NCI-H1417 treated with DMSO at 0.1 percent for 48 hours (cell line): ENCODE measurements around the gene SAMD8.
"Not testable (repeated sequence)": the region's sequence is repeated elsewhere in the genome, so short reads cannot be mapped to it uniquely, and the experiment has no call there.

Experiments used
- DNase-seq: peaks from one replicate; lab custom pipeline; 2025; lab: John Stamatoyannopoulos, UW

SAMD8 gene

DNA sequence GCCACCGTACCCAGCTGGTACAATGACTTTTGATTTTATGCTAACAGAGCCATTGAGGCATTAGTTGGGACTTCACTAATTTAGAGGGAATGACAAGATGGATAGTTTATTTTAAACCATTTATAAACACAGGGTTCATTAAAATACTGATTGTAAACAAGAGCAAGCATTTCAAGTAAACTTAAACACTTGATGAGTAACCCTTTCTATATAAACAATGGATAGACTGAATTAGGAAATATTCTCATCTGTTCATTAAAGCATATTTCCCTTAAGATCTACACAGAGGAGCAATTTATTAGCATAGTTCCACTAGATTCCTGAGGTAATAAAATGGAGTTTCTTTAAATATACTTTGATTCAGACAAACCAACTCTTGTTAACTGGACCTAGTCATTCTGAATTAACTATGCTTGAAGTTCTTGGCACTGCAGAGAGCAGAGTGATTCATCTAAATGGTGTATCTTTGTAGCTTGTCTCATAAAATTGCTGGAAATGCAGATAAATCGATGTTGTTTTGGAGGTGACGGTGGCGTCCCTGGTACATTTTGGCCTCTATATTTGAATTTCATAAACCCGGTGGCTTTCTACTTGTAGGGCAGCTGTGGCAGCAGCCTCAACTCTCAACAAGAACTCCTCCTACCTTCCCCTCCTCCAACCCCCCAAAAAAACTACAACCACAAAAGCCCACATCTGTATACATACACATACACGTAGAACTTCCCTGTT is 83.7 kb downstream of the SAMD8 start:
- no peak for DNase-seq

DNA sequence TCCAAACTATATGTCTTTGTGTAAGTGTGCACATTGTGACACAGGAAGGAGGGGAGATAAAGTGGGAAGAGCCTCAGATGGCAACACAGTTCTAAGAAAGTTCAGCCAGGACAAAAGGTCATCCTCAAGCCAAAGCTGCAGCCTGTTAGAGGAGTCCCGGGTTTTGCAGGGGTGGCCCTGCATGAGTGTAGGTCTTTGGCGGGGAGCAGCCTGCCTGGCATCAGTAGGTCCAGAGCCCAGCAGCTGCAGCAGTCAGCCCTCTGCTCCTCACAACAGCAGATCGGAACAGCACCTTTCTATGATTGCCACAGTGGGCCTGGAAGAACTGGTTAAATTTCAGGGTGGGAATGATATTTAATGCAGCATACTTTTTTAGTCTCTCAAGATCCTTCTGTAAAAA is 85.6 kb downstream of the SAMD8 start:
- DNase-seq = no peak

DNA sequence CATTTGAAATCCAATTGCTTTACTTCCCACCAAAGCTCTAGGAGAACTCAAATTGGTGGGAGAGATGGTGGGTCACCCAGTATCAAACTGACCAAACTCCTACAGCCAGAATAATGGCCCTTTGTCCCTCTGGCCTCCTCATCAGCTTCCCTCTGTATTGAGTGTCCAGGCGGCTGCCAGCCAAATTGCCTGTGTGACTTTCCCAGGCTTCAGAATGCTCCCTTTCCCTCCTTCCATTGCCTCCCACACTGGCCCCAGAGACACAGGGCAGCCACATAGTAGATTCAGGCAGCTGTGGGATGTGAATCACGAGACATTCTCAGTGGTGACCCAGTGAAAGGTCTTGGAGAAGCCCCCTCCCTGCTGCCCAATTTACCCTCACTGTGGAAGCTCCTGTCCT is 86.5 kb downstream of the SAMD8 start:
- no peak for DNase-seq

DNA sequence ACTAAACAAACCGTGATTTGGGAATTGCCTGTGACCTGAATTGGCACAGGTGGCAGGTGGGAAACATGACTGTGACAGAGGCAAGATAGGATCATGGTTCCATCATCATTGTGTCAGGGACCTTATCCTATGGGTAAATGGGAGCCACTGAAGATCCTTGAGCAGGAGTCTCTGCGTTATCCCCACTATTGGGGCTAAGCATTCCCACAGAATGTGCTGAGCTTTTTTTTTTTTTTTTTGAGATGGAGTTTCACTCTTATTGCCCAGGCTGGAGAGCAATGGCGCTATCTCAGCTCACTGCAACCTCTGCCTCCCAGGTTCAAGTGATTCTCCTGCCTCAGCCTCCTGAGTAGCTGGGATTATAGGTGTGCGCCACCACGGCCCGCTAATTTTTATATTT is 88.5 kb downstream of the SAMD8 start:
- DNase-seq = not testable (repeated sequence)

DNA sequence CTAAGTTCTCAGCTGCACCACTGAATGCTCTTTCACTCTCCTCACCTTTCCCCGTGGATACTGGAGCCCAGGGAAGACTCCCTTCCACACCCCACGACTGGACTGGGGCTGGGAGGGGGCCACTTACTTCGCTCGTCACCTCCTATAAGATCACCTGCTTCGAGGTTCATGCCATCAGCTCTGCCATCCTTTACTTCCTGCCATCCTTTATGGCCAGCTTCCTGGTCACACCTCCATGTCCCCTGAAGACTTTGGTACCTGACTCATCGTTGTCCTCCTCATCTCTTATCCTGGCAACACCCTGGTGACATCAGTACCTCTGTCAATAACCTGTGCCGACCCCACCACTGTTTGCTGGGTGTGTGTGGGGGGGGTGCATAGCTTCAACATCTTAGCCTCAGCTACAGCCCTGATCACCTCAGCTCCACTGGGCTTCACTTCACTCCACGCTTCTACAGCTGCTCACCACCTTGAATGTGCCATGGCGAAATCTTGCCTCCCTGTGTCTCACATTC is 90.4 kb downstream of the SAMD8 start:
- no peak for DNase-seq

DNA sequence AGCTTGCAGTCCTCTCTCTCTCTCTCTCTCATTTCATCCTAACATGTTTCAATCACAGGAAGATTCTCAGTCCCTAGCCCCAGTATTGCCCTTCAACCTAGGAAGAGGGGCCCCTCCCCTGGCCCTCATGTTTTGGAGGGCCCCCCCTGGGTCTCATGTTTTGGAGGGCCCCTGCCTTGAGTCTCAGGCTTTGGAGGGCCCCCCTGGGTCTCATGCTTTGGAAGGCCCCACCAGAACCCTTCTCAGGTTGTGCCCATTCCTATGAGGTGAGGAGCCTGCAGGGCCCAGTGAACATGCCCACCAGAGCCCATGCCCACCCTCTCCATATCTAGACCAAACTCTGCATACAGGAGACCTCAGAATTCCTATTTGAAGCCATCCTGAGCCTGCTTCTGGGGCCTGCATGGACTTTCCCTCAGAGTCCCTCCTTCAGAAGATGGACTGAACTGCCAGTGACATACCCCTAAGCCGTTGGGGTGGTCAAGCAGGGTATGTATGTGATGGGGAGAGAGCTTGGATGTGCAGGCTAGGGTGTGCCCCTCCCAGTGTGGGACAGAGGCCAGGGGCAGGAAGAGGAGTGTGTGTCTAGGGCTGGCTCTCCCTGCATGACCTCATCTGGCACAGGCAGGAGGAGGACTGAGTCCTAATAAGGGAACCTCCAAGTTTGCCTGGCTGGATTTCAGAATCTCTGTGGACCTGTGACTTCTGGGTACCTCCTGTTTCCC is 91.0 kb downstream of the SAMD8 start:
- DNase-seq = no peak

DNA sequence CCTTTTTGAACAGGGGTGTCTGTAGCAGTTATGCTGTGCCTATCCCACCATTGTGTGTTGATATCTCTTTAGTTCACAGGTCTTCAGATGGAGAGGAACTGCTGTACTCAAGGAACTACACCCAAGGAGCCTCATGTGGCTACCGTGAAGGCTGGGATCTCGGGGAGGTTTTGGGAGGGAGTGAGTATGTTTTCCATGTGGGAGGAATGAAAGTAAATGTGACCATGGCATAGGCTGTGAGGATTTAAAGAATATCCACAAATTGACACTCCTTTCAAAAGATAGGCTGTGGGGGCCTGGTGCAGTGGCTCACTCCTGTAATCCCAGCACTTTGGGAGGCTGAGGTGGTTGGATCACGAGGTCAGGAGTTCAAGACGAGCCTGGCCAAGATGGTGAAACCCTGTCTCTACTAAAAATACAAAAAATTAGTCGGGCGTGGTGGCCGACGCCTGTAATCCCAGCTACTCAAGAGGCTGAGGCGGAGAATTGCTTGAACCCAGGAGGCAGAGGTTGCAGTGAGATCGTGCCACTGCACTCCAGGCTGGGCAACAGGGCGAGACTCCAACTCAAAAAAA is 91.7 kb downstream of the SAMD8 start:
- not testable (repeated sequence) for DNase-seq

DNA sequence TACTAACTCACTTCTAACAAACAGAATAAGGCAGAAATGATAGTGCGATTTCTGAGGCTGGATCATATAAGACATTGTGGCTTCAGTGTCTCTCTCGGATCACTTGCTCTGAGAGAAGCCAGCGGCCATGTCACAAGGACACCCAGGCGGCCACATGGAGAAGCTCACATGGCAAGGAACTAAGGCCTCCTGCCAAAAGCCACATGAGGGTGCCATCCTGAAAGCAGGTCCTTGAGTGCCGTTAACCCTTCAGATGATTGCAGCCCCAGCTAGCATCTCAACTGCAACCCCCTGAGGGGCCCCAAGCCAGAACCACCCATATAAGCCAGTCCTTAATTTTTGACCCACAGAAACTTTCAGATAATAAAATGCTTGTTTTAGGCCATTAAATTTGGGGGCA is 92.3 kb downstream of the SAMD8 start:
- no peak for DNase-seq

DNA sequence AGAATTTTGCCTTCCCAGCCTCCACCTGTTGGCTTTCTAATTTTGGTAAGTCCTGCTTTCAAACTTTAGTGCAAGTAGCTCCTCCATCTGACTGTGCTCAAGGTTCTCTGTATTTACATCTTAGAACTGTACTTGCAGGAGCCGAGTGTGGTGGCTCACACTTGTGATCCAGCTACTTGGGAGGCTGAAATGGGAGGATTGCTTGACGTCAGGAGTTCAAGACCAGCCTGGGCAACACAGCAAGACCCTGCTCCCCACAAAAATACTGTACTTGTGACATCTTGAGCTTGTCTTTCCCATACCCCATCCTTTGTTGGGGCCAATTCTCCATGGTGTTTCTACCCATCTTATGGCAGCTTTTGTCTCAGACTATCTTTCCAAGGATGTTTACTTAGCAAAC is 94.5 kb downstream of the SAMD8 start:
- no peak for DNase-seq

DNA sequence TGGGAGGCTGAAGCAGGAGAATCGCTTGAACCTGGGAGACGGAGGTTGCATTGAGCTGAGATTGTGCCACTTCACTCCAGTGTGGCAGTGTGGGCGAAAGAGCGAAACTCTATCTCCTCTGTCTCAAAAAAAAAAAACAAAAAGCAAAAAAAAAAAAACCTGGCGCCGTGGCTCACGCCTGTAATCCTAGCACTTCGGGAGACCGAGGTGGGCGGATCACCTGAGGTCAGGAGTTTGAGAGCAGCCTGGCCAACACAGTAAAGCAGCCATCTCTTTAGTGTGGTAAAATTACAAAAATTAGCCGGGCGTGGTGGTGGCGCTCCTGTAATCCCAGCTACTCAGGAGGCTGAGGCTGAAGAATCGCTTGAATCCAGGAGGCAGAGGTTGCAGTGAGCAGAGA is 95.2 kb downstream of the SAMD8 start:
- not testable (repeated sequence) for DNase-seq

DNA sequence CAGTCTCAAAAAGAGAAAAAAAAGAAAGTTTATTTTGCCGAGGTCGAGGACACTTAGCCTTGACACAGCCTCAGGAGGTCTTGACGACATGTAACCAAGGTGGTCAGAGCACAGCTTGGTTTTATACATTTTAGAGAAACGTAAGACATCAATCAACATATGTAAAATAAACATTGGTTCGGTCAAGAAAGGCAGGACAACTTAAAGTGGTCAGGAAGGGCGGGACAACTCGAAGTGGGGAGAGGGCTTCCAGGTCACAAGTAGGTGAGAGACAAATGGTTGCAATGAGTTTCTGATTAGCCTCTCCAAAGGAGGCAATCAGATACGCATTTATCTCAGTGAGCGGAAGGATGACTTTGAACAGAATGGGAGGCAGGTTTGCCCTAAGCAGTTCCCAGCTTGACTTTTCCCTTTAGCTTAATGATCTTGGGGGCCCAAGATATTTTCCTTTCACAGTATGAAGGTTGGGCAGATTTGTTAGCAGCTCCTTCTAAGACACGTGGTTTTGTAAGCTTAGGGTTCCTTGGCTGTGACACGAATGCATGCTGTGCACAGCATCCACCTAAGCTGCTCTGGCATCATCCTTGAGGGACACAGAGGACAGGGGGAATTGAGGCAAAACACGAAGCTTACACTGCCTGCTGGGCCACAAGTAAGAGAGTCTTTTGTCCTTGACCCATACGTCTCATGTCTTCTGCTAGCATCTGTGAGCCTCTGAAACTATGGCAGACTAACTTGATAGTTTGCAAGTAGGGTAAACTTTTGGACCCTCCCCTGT is 95.8 kb downstream of the SAMD8 start:
- no peak for DNase-seq

DNA sequence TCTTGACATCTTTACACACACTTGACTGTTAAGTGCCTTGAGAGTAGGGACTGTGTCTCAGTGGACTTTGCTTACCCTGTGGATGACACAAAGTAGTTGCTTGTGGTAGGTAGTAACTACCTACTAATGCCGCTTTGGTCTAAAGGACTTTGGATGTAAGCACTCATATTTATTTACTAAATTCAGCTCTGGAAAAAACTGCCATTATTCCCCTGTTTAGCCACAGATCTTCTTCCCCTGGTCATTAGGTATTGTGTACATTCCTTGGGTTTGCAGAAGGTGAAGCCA is 96.3 kb downstream of the SAMD8 start:
- DNase-seq = no peak

DNA sequence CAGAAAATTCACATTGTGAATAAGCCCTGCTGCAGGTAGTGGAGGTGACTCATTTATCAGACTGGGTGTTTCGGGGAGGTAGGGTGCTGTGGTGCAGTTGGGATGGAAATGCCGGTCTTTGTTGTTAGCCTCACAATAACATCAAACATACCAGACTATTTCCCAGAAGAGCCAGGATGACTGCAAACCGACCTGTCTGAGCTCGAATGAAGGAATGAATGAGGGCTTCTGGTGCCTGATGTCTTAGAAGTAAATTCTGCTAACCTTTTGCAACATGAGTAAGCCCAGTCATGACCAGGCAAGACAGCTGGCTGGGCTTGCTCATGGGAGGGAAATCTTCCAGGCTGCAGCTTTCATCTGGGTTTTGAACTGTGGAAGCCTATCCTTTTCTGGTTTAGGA is 96.7 kb downstream of the SAMD8 start:
- no peak for DNase-seq

DNA sequence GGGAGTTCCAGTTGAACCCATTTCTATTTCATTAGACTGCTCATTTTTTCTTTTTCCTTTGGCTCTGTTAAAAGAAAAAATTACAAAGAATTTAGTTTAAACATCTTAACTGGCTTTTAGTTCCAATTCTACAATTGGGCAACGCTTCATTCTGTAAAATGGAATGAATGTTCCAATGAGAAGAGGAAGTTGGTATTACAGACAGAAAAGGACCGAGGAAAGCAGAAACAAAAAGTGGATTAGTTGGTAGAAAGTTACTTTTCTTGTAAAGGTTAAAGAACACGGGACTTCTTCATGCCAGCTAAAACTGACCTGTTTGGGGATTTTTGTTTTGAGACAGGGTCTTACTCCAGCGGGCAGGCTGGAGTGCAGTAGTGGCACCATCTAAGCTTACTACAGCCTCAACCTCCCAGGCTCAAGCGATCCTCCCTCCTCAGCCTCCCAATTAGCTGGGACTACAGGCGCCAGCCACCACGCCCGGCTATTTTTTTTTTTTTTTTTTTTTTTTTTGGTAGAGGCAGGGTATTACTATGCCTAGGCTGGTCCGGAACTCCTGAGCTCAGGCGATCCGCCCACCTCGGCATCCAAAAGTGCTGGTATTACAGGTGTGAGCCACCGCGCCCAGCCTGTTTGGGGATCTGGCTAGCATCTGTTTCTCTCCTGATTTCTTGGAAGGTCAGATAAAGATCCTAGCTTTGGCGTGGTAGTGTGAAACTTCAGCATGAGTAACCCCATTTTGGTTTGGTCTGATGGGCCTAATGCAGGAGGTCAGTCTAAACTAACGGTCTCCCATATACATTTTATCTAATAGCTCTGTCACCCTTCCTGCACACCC is 97.8 kb downstream of the SAMD8 start:
- DNase-seq = no peak

DNA sequence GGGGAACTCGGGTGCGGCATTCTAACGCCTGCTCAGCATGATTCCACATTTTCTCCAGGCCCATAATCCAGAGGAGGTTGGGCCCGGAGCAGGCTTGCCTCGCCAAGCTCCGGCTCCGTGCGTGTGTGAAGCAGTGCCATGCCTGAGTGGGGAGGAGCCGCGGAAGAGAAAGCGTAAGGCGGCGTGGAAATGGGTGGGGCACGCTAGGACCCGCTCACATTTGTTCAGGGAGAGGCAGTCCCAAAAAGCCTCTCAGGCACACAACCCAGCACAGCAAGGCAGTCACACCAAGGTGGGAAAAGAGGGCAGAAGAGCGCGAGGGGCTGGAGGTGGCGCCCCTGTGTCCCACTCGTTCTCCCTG is 98.4 kb downstream of the SAMD8 start:
- DNase-seq = no peak

DNA sequence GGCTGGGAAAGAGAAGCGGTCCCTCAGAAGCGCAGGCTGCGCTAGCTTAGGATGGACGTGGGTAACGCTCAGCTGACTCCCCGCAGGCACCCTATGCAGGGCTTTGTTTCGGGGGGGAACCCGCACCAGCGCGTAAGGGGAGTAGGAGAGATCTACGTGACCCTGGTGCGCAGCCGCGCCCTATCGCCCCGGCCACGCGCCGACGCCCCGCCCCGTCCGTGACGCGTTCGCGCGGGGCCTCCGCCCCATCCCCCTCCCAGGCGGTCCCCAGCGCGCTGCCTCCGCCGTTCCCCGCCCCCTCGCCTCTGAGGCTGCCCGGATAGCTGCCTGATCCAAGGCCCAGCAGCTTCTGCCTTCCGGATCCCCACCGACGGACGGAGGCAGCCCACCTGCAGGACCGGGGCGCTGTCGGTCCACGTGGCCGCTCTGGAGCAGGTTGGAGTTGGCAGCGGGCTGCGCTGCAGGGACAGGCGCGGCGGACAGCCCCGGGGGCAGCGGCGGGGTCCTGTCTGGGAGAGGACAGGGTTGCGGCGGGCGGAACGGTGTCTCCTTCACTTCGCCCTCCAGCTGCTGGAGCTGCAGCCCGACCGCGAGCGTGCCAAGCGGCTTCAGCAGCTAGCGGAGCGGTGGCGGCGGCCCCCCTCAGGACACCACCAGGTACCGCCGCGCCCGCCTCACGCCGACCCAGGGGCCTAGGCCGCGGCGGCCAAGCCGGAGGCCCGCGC is 99.0 kb downstream of the SAMD8 start, which contains the start of gene VDAC2:
Gene VDAC2 (plus strand): TSS at position 515 of the 725 bp plus-strand sequence. CDS start 363 bp downstream, outside the sequence.
- peak; percentile 13 for DNase-seq

DNA sequence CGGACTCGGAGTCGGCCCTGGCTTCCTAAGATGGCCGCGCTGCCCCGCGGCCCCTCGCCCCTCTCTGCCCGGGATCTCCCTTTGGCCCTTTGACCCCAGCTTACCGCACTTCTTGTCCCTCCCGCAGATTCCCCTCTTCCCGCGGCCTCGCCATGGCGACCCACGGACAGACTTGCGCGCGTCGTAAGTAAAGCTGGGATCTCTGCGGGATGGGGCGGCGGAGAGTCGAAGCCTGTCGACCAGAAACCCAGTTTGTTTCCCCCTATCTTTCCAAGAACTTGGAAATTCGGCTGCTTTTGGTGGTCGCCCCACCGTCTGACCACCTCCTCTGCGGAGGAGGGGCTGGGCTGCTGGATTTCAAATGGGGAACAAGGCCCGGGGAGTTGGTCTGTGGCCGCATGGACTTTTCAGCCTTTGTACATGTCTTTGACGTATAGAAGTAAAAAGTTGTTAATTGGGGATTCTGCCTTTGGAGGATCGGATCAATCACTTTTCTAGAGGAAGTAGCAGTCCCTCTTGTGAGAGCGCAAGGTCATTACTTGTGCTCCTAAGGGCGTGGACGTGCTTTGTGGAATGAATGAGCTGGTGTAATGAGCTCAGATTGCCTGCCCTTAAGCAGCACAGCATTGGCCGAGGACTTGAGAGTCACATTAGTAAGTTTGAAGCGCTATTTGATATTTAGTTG is 99.7 kb downstream of the SAMD8 start:
- no peak for DNase-seq

DNA sequence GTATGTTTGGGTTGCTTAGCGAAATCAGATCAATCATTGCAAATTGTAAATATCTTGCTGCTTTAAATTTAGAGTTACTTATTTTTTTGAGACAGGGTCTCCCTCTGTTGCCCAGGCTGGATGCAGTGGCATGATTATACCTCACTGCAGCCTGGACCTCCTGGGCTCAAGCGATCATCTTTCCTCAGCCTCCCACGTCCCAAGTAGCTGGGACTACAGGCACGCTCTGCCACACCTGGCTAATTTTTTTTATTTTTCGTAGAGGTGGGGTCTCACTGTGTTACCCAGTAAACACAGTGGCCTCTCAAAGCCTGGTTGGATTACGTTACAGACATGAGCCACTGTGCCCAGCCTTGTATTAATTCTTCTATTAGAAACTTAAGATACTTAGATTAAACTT is 100.9 kb downstream of the SAMD8 start:
- DNase-seq = no peak

DNA sequence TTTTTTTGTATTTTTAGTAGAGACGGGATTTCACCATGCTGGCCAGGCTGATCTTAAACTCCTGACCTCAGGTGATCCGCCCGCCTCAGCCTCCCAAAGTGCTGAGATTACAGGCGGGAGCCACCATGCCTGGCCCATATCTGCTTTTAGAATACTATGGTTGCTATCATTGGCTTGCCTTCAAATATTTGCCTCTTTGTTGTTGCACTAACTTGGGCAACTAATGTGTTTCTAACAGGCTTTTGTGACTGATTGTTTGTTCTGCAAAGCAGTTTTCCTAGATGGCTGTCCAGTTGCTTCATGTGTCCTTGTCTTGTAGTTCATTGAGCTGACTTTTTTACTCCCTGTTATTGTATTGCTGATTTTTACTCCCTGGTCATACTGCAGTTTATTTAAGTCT is 108.8 kb downstream of the SAMD8 start:
- DNase-seq = no peak

DNA sequence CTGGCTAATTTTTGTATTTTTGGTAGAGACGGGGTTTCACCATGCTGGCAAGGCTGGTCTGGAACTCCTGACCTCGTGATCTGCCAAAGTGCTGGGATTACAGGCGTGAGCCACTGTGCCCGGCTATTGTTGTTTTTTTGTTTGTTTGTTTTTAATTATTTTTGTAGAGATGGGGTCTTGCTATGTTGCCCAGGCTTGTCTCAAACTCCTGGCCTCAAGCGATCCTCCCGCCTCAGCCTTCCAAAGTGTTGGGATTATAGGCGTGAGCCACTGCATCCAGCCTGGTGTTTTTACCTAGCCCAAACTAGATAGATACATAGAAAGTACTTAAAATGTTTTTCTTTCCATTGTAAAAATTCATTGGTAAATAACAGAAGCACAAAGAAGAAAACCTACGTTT is 110.0 kb downstream of the SAMD8 start:
- not testable (repeated sequence) for DNase-seq
